Neuronal stem cell (in vitro differentiated cells): ENCODE measurements around the gene TSPYL6.

Source experiments
- DNase-seq: peaks from one replicate; pipeline ENCODE4 v3.0.0-alpha.2; 2013; ENCODE audit warnings: low spot score
- H2AFZ ChIP-seq: one replicate; pipeline ENCODE4 v1.6.1; 2013; ENCODE audit warnings: mild to moderate bottlenecking, low read length, inconsistent platforms
- H2AK5ac ChIP-seq: 2 replicates; pipeline ENCODE4 v1.6.1; 2013; ENCODE audit warnings: low read depth, mild to moderate bottlenecking, inconsistent platforms, low read length, moderate library complexity, mixed read lengths
- H2BK120ac ChIP-seq: 2 replicates; pipeline ENCODE4 v1.6.1; 2013; ENCODE audit warnings: low read depth, mild to moderate bottlenecking, inconsistent platforms, low read length, moderate library complexity, mixed read lengths
- H2BK12ac ChIP-seq: one replicate; pipeline ENCODE4 v1.6.1; 2013; ENCODE audit warnings: low read length, inconsistent platforms
- H2BK15ac ChIP-seq: 2 replicates; pipeline ENCODE4 v1.6.1; 2013; ENCODE audit warnings: mild to moderate bottlenecking, low read length, inconsistent platforms, mixed read lengths
- H2BK5ac ChIP-seq: one replicate; pipeline ENCODE4 v1.6.1; 2013; ENCODE audit warnings: inconsistent platforms, mild to moderate bottlenecking, low read length, moderate library complexity
- H3K14ac ChIP-seq: one replicate; pipeline ENCODE4 v1.6.1; 2013; ENCODE audit warnings: low read length, inconsistent platforms
- H3K18ac ChIP-seq: 2 replicates; pipeline ENCODE4 v1.6.1; 2013; ENCODE audit warnings: low read length, inconsistent platforms
- H3K23ac ChIP-seq: 2 replicates; pipeline ENCODE4 v1.6.1; 2013; ENCODE audit warnings: low read depth, mild to moderate bottlenecking, mixed read lengths, low read length, inconsistent platforms; ENCODE audit not compliant: poor library complexity
- H3K27ac ChIP-seq: replicated peaks from 3 replicates; pipeline ENCODE4 v1.5.1; 2013; ENCODE audit warnings: low read length, inconsistent platforms
- H3K27me3 ChIP-seq, 3 experiments: 2 replicates each; pipeline ENCODE4 v1.6.1; 2013; ENCODE audit warnings: low read length in 3 of 3, mild to moderate bottlenecking in 2 of 3, inconsistent platforms in 1 of 3, low read depth in 1 of 3, mixed read lengths in 1 of 3, moderate library complexity in 1 of 3; ENCODE audit not compliant: control insufficient read depth in 3 of 3, insufficient read depth in 3 of 3
- H3K36me3 ChIP-seq, 2 donors: replicated peaks in 1 of 2; 2 replicates each; pipeline ENCODE4 v1.6.1; 2013; ENCODE audit warnings: low read length in 2 of 2; ENCODE audit not compliant: control insufficient read depth in 2 of 2, insufficient read depth in 2 of 2
- H3K4ac ChIP-seq: 2 replicates; pipeline ENCODE4 v1.6.1; 2013; ENCODE audit warnings: inconsistent platforms, mild to moderate bottlenecking, low read length, moderate library complexity
- H3K4me1 ChIP-seq, 2 donors: 1 replicate in 1 of 2; 2 replicates in 1 of 2; pipeline ENCODE4 v1.6.1; 2013; ENCODE audit warnings: low read length in 2 of 2, low read depth in 1 of 2; ENCODE audit not compliant: control insufficient read depth in 2 of 2, insufficient read depth in 1 of 2
- H3K4me2 ChIP-seq: one replicate; pipeline ENCODE4 v1.6.1; 2013; ENCODE audit warnings: mild to moderate bottlenecking, low read length, inconsistent platforms; ENCODE audit not compliant: insufficient read depth, poor library complexity, severe bottlenecking
- H3K4me3 ChIP-seq, 2 donors: 2 replicates each; pipeline ENCODE4 v1.5.1; 2013; ENCODE audit warnings: low read length in 2 of 2, mild to moderate bottlenecking in 2 of 2, inconsistent platforms in 1 of 2, moderate library complexity in 1 of 2
- H3K79me1 ChIP-seq: one replicate; pipeline ENCODE4 v1.6.1; 2013; ENCODE audit warnings: low read depth, mild to moderate bottlenecking, inconsistent platforms, low read length, moderate library complexity
- H3K9ac ChIP-seq: one replicate; pipeline ENCODE4 v1.6.1; 2013; ENCODE audit warnings: mild to moderate bottlenecking, low read depth, low read length, inconsistent platforms; ENCODE audit not compliant: poor library complexity
- H3K9me3 ChIP-seq, 2 donors: replicated peaks in 1 of 2; 2 replicates each; pipeline versions ENCODE3 to v1.6.1; 2013; ENCODE audit warnings: low read length in 2 of 2, mild to moderate bottlenecking in 2 of 2, inconsistent platforms in 1 of 2, low read depth in 1 of 2, mixed read lengths in 1 of 2, moderate library complexity in 1 of 2; ENCODE audit not compliant: control insufficient read depth in 2 of 2, insufficient read depth in 1 of 2
- H4K8ac ChIP-seq: one replicate; pipeline ENCODE4 v1.6.1; 2013; ENCODE audit warnings: low read depth, mild to moderate bottlenecking, inconsistent platforms, low read length, moderate library complexity
- H4K91ac ChIP-seq: one replicate; pipeline ENCODE4 v1.6.1; 2013; ENCODE audit warnings: low read length, low read depth, mild to moderate bottlenecking, inconsistent platforms; ENCODE audit not compliant: poor library complexity
- WGBS, 2 donors: extraction: QIAGEN DNeasy Blood & Tissue Kit; methylation state at CpG; one replicate each; pipeline ENCODE4 v1.1.7; 2013; ENCODE audit warnings: missing lambda C conversion rate in 2 of 2, mixed read lengths in 1 of 2; ENCODE audit not compliant: insufficient read length in 2 of 2, insufficient replicate concordance in 1 of 2; ENCODE audit errors: extremely low coverage in 2 of 2; 5-methylcytosine and 5-hydroxymethylcytosine counted together

Gene TSPYL6

DNA sequence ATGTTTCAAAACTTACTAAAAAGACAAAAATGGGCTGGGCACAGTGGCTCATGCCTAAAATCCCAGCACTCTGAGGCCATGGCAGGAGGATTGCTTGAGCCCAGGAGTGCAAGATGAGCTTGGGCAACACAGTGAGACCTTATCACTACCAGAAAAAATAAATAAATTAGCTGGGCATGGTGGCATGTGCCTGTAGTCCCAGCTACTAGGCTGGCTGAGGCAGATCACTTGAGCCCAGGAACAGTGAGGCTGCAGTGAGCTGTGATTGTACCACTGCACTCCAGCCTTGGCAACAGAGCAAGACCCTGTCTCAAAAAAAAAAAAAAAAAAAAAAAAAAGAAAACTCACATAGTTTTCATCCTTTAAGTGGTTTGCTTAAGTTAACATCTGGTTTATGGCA is 6.4 kb downstream of the TSPYL6 start:
- H4K8ac ChIP-seq: no peak overlapping the region
- DNase-seq: no peak
- no peak overlapping the region for H3K4me2 ChIP-seq
- no peaks in the 10 kb centered on the region for H3K79me1 ChIP-seq
- H3K14ac ChIP-seq: no peak overlapping the region
- no peak overlapping the region for H3K4me3 ChIP-seq
- no peak overlapping the region for H2BK15ac ChIP-seq
- no peak overlapping the region for H2BK5ac ChIP-seq
- no peaks in the 10 kb centered on the region for H3K27me3 ChIP-seq
- H2AK5ac ChIP-seq: no peak overlapping the region
- H3K4ac ChIP-seq: no peak overlapping the region
- no peak overlapping the region for H3K9ac ChIP-seq
- H3K23ac ChIP-seq: no peak overlapping the region
- no peak overlapping the region for H2BK12ac ChIP-seq
- H2AFZ ChIP-seq: no peak overlapping the region
- H3K27ac ChIP-seq: no peak overlapping the region
- no peaks in the 10 kb centered on the region for H3K9me3 ChIP-seq
- no peak overlapping the region for H3K18ac ChIP-seq
- no peaks in the 10 kb centered on the region for H3K36me3 ChIP-seq
- no peak overlapping the region for H2BK120ac ChIP-seq
- no peak overlapping the region for H4K91ac ChIP-seq
- no peaks in the 10 kb centered on the region for H3K4me1 ChIP-seq

DNA sequence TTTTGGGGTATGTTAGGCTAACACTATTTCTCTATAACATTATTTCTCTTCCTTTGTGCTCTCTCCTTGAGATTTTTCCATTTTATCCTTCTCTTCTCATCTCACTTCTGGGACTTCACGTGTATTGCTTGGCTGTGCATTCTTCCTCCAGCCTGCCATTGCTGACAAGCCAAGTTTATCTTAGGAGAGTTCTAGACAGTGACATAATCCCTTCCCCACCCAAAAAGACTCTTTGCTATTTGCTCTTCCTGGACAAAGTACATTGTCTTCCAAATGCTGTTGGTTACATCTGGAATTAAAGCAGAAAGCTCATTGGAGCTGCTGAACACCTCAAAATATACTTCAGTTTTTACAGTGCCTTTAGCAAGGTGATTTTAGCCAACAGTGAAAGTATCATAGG is 8.9 kb downstream of the TSPYL6 start:
- H2BK120ac ChIP-seq: no peak overlapping the region
- H4K91ac ChIP-seq: no peak overlapping the region
- no peak overlapping the region for H2BK12ac ChIP-seq
- no peak overlapping the region for H4K8ac ChIP-seq
- H3K23ac ChIP-seq: no peak overlapping the region
- H3K9ac ChIP-seq: no peak overlapping the region
- no peaks in the 10 kb centered on the region for H3K9me3 ChIP-seq
- no peak overlapping the region for H3K14ac ChIP-seq
- H3K27me3 ChIP-seq: no peaks in the 10 kb centered on the region
- no peak for DNase-seq
- no peaks in the 10 kb centered on the region for H3K4me1 ChIP-seq
- H3K4me3 ChIP-seq: no peak overlapping the region
- no peak overlapping the region for H3K18ac ChIP-seq
- H3K27ac ChIP-seq: no peak overlapping the region
- H3K79me1 ChIP-seq: no peaks in the 10 kb centered on the region
- no peak overlapping the region for H2BK5ac ChIP-seq
- no peaks in the 10 kb centered on the region for H3K36me3 ChIP-seq
- no peak overlapping the region for H2AFZ ChIP-seq
- H3K4me2 ChIP-seq: no peak overlapping the region
- no CpG with 5 or more reads among the region's 1 CpG for WGBS, 2 donors
- H2AK5ac ChIP-seq: no peak overlapping the region
- H3K4ac ChIP-seq: no peak overlapping the region
- no peak overlapping the region for H2BK15ac ChIP-seq

DNA sequence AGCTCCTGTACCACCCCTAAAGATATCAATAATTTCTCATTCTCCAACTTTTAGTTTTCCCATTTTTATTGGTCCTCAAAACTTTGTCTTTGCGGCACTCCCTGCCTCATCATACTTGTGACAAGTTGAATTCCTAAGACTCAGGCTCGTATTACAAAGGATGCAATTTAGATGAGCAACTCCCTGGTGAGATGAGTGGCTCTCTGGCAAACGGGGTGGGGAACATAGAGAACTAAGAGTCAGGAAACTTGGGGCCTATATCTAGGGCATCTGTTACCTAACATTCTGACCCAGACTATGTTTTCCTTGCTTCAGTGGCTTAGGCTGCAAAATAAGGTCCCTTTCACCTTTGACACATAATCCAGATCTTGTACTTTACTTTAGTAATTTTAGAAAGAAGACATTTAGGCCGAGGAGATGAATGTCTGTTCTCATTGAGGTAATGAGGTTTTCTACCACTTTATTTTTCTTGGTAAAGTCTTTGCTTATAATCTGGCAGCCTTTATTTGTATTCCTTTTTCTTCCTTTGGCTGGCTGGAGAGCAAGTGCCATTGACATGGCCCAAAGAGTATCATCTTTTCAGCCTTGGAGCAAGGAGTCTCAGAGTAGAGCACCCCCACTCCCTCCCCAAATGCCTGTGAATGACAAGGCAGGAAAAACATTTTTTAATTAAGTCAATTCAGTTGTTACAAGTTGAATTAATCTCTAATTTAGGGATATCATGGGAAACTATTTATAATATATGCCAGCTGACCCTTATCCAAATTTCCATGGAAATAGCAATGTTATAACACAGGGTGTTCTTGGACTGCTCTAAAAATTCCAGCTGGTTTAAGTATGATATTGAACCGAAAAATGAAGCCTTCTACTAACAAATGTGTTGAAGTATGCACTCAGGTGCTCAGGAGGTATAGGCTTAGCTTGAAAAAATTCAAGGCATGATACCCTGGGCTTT is 15.2 kb downstream of the TSPYL6 start:
- no peak overlapping the region for H2BK15ac ChIP-seq
- no peak overlapping the region for H3K9ac ChIP-seq
- no peak overlapping the region for H2BK120ac ChIP-seq
- H4K91ac ChIP-seq: no peak overlapping the region
- DNase-seq: no peak
- H3K79me1 ChIP-seq: no peaks in the 10 kb centered on the region
- no peak overlapping the region for H3K14ac ChIP-seq
- no peak overlapping the region for H3K4me3 ChIP-seq
- H2BK5ac ChIP-seq: no peak overlapping the region
- H3K4ac ChIP-seq: no peak overlapping the region
- H2AFZ ChIP-seq: no peak overlapping the region
- H3K4me2 ChIP-seq: no peak overlapping the region
- peaks cover 0 to 5% of the 10 kb centered on the region in 2 donors for H3K9me3 ChIP-seq
- H3K23ac ChIP-seq: no peak overlapping the region
- H2AK5ac ChIP-seq: no peak overlapping the region
- H3K36me3 ChIP-seq: no peaks in the 10 kb centered on the region
- no peak overlapping the region for H3K27ac ChIP-seq
- WGBS, 2 donors: no CpG with 5 or more reads among the region's 5 CpGs
- no peak overlapping the region for H4K8ac ChIP-seq
- H3K4me1 ChIP-seq: peaks cover 0 to 1% of the 10 kb centered on the region in 2 donors
- H2BK12ac ChIP-seq: no peak overlapping the region
- no peak overlapping the region for H3K18ac ChIP-seq
- no peaks in the 10 kb centered on the region for H3K27me3 ChIP-seq

DNA sequence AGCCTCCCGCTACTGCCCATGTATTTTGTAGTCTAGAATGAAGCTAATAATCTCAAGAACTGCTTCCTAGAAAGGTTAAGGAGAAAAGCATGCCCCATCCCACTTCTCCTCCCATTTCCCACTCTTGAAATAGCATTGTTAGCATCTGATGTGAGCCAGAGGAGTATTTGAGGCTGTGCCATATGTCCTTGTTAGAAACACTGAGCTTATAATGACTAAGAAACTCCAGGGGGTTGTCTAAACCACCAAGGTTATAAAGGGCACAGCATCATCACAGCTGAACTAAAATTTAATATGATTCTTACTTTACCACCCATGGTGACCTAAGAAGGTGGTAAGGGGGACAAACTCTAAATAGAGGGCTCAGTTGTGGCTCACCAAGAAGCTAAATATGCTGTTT is 16.6 kb downstream of the TSPYL6 start:
- Histone ChIP-seq H3K4me2 (no peak overlapping the region), H3K4me3 (no peak overlapping the region), H2BK5ac (no peak overlapping the region), H4K91ac (no peak overlapping the region), H2BK12ac (no peak overlapping the region), H3K9me3 (peaks cover 0 to 5% of the 10 kb centered on the region in 2 donors), H3K23ac (no peak overlapping the region), H3K27ac (no peak overlapping the region), H4K8ac (no peak overlapping the region), H3K79me1 (no peaks in the 10 kb centered on the region), H3K4ac (no peak overlapping the region), H3K36me3 (no peaks in the 10 kb centered on the region), H2BK15ac (no peak overlapping the region), H2AFZ (no peak overlapping the region), H2BK120ac (no peak overlapping the region), H3K14ac (no peak overlapping the region), H3K27me3 (no peaks in the 10 kb centered on the region), H3K18ac (no peak overlapping the region), H3K9ac (no peak overlapping the region), H3K4me1 (peaks cover 0 to 1% of the 10 kb centered on the region in 2 donors), H2AK5ac (no peak overlapping the region)
- WGBS, 2 donors: no CpG with 5 or more reads among the region's 1 CpG
- no peak for DNase-seq
